Tibial artery (tissue), 4 donors: Measurements from ENCODE around the gene NTM.

Experiments
- DNase-seq, 2 donors: peaks; one replicate each; pipeline ENCODE4 v3.0.0-alpha.2; 2019
- H3K27ac ChIP-seq, 2 donors: fragments of 200-600 bp; sonication (generic) in 1 of 2; 1 replicate in 1 of 2; 2 replicates in 1 of 2; pipeline ENCODE4 v1.5.1; 2018 to 2019; ENCODE audit warnings: mild to moderate bottlenecking in 1 of 2
- H3K27me3 ChIP-seq, 2 donors: fragments of 200-600 bp; sonication (generic) in 1 of 2; one replicate each; pipeline versions ENCODE4 v1.5.1 to v1.6.0; 2016 to 2019
- H3K36me3 ChIP-seq, 3 donors: fragments of 200-600 bp; sonication (generic) in 2 of 3; one replicate each; pipeline ENCODE4 v1.5.1; 2016 to 2019; ENCODE audit warnings: mild to moderate bottlenecking in 2 of 3
- H3K4me1 ChIP-seq, 4 donors: fragments of 200-600 bp; sonication (generic) in 2 of 4; 1 replicate in 3 of 4; 2 replicates in 1 of 4; pipeline ENCODE4 v1.5.1; 2016 to 2019
- H3K4me3 ChIP-seq, 2 donors: fragments of 200-600 bp; sonication (generic) in 1 of 2; 1 replicate in 1 of 2; 2 replicates in 1 of 2; pipeline ENCODE4 v1.5.1; 2018 to 2019; ENCODE audit warnings: mild to moderate bottlenecking in 2 of 2
- H3K9me3 ChIP-seq, 3 donors: fragments of 200-600 bp; sonication (generic) in 1 of 3; one replicate each; pipeline ENCODE4 v1.5.1; 2016 to 2019
- intact Hi-C: fragments of 100-400 bp; cut with DNase I; formaldehyde crosslinking; loops from one replicate; pipeline ENCODE4 v1.15.0; 2023; ENCODE audit warnings: low total_unique reads
- TF ChIP-seq, protein P1 (sequence below), 2 experiments: fragments of 200-600 bp in 1 of 2; fragments of 450-650 bp in 1 of 2; IDR thresholded peaks; one replicate each; pipeline ENCODE4 v1.5.1; 2017 to 2019; ENCODE audit warnings: antibody characterized with exemption in 2 of 2, mild to moderate bottlenecking in 1 of 2, moderate library complexity in 1 of 2

The NTM gene

DNA sequence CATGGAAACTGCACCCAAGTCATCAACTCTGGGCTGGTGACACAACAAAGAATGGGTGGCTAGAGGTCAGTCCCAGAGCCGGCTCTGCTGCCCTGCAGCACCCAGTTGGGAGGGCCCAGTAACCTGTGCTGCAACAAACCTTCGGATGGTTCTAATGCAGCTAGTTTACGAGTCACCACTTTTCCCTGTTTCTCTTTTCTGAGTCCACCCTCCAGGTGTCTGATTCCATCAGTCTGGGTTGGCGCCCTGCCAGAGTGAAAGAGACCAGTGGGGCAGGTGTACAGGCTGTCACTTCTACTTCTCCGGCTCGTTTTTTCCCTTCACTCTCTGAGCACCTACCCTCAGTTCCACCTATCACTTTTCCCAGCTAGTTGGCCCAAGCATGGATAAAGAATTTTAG, 572.9 kb downstream of the NTM start:
- DNase-seq: no peak
- H3K4me3 ChIP-seq: no peak overlapping the region
- no peaks in the 10 kb centered on the region for H3K27me3 ChIP-seq
- TF ChIP-seq, protein P1, sequence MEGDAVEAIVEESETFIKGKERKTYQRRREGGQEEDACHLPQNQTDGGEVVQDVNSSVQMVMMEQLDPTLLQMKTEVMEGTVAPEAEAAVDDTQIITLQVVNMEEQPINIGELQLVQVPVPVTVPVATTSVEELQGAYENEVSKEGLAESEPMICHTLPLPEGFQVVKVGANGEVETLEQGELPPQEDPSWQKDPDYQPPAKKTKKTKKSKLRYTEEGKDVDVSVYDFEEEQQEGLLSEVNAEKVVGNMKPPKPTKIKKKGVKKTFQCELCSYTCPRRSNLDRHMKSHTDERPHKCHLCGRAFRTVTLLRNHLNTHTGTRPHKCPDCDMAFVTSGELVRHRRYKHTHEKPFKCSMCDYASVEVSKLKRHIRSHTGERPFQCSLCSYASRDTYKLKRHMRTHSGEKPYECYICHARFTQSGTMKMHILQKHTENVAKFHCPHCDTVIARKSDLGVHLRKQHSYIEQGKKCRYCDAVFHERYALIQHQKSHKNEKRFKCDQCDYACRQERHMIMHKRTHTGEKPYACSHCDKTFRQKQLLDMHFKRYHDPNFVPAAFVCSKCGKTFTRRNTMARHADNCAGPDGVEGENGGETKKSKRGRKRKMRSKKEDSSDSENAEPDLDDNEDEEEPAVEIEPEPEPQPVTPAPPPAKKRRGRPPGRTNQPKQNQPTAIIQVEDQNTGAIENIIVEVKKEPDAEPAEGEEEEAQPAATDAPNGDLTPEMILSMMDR (IDR thresholded peaks at IDR 0.05): no peak
- H3K27ac ChIP-seq: no peak overlapping the region
- intact Hi-C loops: no loop called here
- H3K9me3 ChIP-seq: no peaks in the 10 kb centered on the region
- no peaks in the 10 kb centered on the region for H3K36me3 ChIP-seq
- no peaks in the 10 kb centered on the region for H3K4me1 ChIP-seq

DNA sequence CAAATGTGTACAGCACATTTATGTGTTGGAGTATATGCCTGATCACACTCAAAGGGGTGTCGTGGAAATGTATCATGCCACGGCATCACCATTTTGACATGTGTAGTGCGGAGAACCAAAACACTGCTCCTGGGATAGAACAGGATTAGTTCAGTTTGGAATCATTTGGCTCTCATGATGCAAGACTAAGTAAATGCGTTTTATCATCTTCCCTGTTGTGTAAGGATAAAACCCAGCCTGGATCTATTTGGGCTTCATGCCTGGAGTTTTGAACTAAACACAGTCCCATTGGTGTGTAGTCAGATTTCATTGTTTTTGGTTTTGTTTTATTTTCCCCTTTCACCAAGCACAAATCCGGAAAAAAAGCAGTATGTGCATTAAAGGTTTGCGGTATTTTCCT, 574.3 kb downstream of the NTM start:
- intact Hi-C loops: no loop called here

DNA sequence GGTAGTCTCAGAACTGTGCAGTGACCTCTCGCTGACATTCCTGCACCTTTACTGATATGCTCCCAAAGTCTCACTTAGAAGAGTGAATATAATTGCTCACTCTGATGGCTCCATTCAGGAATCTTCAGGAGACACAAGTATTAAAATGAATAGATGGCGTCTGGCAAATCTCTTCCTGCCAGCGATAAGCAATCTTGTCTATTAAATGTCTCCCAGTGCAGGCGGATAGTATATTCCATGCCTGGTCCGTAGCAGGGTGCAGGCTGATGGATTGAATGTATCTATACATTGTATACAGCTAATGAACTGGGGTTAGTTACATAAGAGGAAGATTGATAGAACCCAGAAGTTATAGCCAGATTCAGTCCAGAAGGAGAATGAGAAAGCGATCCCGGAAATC, 575.3 kb downstream of the NTM start:
- no peaks in the 10 kb centered on the region for H3K9me3 ChIP-seq
- no peaks in the 10 kb centered on the region for H3K4me1 ChIP-seq
- TF ChIP-seq, protein P1 (IDR thresholded peaks at IDR 0.05): no peak
- H3K4me3 ChIP-seq: no peak overlapping the region
- DNase-seq: no peak
- intact Hi-C loops: no loop called here
- no peaks in the 10 kb centered on the region for H3K36me3 ChIP-seq
- H3K27me3 ChIP-seq: no peaks in the 10 kb centered on the region
- no peak overlapping the region for H3K27ac ChIP-seq

More for the DNA sequence above, 574.3 kb downstream of the NTM start:
- Histone ChIP-seq H3K27ac (no peak overlapping the region), H3K27me3 (no peaks in the 10 kb centered on the region), H3K9me3 (no peaks in the 10 kb centered on the region), H3K4me1 (no peaks in the 10 kb centered on the region), H3K36me3 (no peaks in the 10 kb centered on the region), H3K4me3 (no peak overlapping the region)
- DNase-seq: no peak
- TF ChIP-seq, protein P1 (IDR thresholded peaks at IDR 0.05): no peak

DNA sequence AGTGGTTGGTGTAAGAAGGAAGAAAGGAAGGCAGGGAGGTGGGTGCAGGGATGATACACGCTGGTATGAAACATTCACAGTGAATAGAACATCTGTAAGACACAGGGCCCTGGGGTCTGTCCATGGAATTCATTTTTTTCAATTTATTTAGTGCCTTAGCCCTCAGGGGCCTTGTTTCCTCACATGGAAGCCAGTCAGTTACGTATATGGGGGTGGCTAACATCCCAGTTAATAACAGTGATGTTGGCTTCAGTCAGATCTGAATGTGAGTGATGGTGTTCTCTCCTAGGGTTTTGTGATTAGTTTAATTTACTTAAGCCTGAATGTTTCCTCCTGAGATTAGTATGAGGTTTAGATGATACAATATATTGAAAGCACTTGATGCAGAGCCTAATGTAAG, 577.1 kb downstream of the NTM start:
- Histone ChIP-seq H3K9me3 (no peaks in the 10 kb centered on the region), H3K4me3 (no peak overlapping the region), H3K27ac (no peak overlapping the region), H3K4me1 (no peaks in the 10 kb centered on the region), H3K36me3 (no peaks in the 10 kb centered on the region), H3K27me3 (no peaks in the 10 kb centered on the region)
- TF ChIP-seq, protein P1 (IDR thresholded peaks at IDR 0.05): no peak
- intact Hi-C loops: no loop called here
- DNase-seq: no peak

DNA sequence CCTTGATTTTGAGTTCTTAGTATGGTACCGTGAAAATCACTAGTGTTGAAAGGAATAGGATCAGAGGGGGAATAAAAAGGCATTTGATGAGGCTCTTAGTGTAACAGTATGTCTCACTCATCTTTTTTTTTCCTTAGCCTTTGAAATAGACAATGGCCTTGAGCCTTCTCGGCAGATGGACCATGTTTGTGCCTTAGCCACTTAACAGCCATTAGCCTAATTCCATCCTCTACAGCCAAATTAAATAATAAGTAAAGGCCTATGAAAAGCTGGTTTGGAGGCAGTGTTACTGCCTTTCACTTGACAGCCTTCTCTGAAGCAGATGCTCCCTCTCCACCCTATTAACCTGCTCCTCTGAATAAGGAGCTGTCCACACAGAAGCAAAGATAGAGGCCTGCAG, 580.7 kb downstream of the NTM start:
- H3K4me1 ChIP-seq: no peaks in the 10 kb centered on the region
- no peak for DNase-seq
- intact Hi-C loops: no loop called here
- no peaks in the 10 kb centered on the region for H3K9me3 ChIP-seq
- no peaks in the 10 kb centered on the region for H3K27me3 ChIP-seq
- no peak overlapping the region for H3K27ac ChIP-seq
- H3K4me3 ChIP-seq: no peak overlapping the region
- no peaks in the 10 kb centered on the region for H3K36me3 ChIP-seq
- TF ChIP-seq, protein P1 (IDR thresholded peaks at IDR 0.05): no peak

DNA sequence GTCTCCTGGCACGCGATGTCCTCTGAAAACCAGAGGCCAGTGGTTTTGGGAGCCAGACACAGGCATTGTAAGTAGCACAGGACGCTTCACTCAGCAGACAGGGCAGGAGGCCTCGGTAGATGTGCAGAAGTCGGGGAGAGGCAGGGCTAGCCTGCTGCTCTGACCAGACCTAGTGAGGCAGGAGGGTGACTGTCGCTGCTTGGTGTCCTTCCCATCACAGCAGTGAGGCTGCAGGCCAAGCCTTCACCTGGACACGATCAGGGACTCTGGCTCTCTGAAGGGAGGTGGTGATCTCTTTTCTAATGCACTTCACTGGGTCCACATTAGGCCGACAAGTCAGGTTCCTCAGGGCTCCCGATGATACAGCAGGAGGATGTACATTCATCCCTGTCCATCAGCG, 583.7 kb downstream of the NTM start:
- TF ChIP-seq, protein P1 (IDR thresholded peaks at IDR 0.05): no peak
- DNase-seq: no peak
- no peak overlapping the region for H3K4me3 ChIP-seq
- no peaks in the 10 kb centered on the region for H3K4me1 ChIP-seq
- no peak overlapping the region for H3K27ac ChIP-seq
- no peaks in the 10 kb centered on the region for H3K27me3 ChIP-seq
- intact Hi-C loops: no loop called here
- no peaks in the 10 kb centered on the region for H3K9me3 ChIP-seq
- H3K36me3 ChIP-seq: no peaks in the 10 kb centered on the region
